HG02763 (cell line): ENCODE measurements around the gene SCNN1G.
"Not testable (repeated sequence)": the region's sequence is repeated elsewhere in the genome, so short reads cannot be mapped to it uniquely, and the experiment has no call there.

Experiments used
- ATAC-seq: cut with Tn5 transposase; IDR thresholded peaks from one replicate; pipeline ENCODE4 v1.9.1; 2021; ENCODE audit warnings: mild to moderate bottlenecking, moderate library complexity; ENCODE audit not compliant: unreplicated experiment

SCNN1G gene

DNA sequence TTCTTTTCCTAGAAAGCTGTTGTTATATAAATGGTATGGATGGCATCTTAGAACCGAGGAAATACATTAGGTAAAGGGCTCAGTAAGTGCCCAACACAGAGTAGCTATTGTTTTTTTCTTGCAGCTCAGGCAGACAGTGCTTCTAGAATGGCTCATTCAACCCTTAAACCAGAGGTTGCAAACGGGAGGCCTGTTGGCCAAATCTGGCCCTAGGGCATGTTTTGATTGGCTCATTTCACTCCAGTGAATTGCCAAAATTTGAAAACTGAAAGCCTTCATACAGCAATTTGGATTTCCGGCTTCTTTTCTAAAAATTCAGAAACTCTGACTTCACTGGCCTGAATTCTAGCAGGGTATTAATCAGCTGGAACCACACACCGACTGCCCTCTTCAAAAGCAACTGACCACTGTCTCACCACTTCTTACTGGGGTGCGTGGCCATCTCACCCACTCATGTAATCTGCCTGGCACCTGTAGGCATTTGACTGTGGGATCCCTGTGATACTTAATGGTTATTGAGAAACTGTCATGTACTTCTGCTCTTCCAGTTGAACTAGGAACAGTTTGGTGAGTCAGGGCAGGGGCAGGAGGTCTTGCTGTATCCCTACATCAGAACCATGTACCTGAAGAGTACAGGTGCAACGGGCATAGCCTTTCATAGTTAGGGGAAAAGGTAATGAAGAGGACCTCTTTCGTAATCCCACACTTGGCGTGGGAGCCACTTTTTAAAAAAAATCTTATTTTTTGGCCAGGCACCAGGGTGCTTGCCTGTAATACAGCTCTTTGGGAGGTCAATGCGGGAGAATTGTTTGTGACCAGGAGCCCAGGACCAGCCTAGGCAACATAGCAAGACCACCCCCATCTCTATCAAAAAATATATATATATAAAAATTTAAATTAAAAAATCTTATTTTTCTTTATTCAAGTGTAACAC, 66.0 kb downstream of the SCNN1G start:
- ATAC-seq = no peak

DNA sequence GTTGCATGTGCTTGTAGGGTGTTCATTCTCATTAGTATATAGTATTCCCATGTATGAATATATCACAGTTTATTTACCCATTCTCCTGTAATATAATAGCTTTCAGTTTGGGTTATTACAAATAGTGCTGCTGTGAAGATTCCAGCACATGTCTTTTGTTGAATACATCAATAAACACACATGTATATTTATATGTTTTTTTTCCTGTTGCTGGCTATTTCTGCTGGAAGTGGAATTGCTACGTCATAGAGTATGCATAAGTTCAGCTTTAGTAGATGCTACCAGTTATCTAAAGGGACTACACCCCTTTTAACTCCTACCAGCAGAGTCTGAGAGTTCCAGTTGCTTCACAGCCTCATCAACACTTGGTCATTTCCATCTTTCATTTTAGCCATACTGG, 67.3 kb downstream of the SCNN1G start:
- no peak for ATAC-seq

GRCh38 chr16:23252310-23252709, 69.8 kb downstream of the SCNN1G start:
- ATAC-seq = no peak

DNA sequence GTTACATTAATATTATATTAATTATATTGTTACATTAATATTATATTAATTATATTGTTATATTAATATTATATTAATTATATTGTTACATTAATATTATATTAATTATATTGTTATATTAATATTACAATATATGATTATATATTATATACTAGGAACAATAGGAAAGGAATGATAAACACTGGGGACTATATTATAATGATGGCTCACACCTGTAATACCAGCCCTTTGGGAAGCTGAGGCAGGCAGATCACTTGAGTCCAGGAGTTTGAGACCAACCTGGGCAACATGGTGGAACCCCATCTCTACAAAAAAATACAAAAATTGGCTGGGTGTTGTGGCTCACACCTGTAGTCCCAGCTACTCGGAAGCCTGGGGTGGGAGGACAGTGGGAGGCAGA, 71.1 kb downstream of the SCNN1G start:
- ATAC-seq = not testable (repeated sequence)

DNA sequence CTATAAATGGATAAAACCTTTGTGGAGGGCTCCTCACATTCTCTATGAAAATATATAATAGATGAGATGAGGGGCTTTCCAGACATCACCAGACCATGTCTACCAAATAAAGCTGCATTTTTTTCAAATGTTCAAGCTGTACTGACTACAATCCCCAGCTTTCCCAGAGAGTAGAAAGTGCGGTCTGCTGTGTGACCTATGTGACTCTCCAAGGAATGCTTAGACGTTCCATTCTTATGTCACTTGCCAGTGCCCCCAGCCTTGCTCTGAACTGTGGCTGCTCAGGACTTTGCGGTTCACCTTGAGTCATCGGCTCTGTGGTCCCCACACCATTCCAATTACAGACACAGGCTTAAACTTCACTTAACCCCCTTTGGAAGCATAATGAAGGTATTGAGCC, 71.8 kb downstream of the SCNN1G start:
- no peak for ATAC-seq

DNA sequence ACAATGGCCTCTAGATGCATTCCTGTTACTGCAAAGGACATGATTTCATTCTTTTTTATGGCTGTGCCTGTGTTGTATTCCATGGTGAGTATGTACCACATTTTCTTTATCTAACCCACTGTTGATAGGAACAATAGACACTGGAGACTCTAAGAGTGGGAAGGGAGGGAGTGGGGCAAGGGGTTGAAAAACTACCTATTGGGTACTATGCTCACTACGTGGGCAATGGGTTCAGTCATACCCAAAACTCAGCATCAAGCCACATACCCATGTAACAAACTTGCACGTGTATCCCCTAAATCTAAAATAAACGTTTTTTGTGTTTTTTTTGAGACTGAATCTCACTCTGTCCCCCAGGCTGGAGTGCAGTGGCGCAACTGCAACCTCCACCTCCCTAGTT, 72.5 kb downstream of the SCNN1G start:
- no peak for ATAC-seq

DNA sequence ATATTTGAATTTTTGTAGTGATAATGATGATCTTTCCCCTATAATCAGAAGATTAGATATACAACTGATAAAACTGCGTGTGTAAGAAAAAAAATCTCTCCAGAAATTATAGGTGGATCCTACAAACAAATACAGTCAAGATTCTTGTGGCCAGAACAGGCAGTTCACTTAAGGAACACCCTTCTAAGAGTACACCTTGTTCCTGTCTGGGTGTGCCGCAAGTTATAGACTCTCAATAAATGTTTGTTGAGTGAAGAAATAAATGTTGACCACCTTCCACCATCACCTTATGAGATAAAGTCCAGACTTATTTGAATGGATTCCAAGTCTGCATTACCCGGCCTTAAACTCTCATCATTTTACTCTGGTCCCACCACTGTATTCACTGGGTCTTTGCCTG, 73.9 kb downstream of the SCNN1G start:
- no peak for ATAC-seq

- no peak for ATAC-seq
Measured at GRCh38 chr16:23257682-23258081, 75.1 kb downstream of the SCNN1G start.

DNA sequence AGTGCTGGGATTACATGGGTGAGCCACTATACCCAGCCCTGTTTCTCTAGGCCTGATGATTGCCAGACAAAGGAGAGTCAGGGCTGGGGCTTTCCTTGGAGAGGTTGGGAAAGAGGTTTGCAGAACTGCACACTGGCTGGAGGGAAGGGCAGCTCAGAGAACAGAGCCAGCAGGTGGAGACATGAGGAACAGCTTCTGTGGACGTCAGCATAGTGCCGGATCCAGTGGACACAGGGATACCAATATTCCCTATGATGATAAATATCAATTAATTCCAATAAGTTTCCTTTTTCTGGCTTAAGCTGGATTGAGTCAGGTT, 76.3 kb downstream of the SCNN1G start:
- ATAC-seq = no peak
